HG03342 (cell line): ENCODE results near the gene SLCO1B1.

Experiments
- ATAC-seq: cut with Tn5 transposase; IDR thresholded peaks from one replicate; pipeline ENCODE4 v1.9.1; 2021; ENCODE audit warnings: mild to moderate bottlenecking, moderate library complexity; ENCODE audit not compliant: unreplicated experiment

Gene SLCO1B1

DNA sequence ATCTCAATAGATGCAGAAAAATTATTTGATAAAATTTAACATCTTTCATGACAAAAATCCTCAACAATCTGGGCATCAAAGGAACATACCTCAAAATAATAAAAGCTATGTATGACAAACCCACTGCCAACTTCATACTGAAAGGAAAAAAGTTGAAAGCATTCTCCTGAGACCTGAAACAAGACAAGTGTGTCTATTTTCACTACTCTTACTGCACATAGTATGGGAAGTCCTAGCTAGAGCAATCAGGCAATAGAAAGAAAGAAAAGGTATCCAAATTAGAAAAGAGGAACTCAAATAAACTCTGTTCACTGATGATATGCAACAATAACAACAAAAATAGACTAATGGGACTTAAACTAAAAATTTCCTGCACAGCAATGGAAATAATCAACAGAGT is 90.1 kb downstream of the SLCO1B1 start:
- no peak for ATAC-seq

DNA sequence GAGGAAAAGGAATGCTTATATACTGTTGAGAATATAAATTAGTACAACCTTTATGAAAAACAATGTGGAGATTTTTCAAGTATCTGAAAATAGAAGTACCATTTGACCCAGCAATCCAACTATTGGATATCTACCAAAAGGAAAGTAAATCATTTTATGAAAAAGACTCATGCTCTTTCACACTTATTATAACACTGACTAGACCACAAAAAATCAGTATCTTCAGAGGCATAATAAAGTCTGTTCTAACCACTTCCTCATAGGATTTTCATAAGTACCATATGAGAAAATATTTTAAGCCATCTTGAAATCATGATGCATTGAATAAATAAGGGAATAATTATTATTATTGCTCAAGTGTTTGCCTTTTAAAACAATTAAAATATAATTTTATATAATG is 90.8 kb downstream of the SLCO1B1 start:
- no peak for ATAC-seq

- ATAC-seq = no peak
Observed at GRCh38 chr12:21223930-21224329, 92.9 kb downstream of the SLCO1B1 start.

- ATAC-seq = no peak
Observed at GRCh38 chr12:21234395-21234794, 103.4 kb downstream of the SLCO1B1 start.

DNA sequence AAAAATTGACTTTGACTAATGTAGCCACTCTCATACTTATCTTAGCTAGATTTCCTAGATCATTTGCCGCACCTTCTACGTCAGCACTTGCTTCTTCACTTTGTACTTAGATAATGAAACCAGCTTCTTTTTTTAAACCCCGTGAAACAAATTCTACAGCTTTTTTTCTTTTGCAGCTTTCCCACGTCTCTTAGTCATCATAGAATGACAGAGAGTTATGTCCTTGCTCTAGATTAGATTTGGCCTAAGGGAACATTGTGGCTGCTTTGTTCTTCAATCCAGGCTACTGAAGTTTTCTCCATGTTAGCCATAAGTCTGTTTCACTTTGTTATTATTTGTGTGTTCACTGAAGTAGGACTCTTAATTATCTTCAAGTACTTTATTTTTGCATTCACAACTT is 108.9 kb downstream of the SLCO1B1 start:
- ATAC-seq = no peak

- no peak for ATAC-seq
Observed at GRCh38 chr12:21248679-21249078, 117.7 kb downstream of the SLCO1B1 start.

DNA sequence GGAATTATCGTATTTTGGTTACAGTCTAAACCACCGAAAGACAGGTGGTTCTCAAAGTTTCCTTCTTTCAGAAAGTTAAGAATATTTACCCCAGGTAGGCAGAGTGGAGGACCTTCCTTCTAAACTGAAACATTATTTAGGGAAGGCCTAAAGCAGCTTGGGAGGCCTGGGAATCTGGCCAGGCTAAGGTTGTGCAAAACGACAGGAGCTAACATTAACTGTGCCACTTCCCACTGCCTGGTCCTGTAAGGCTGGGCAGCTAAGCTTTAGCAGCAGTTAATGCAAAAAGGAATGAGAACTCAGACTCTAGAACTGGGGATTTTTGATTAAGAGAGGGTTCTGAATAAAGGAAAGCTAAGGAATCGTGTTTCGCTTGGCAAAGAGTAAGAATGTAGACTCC is 121.1 kb downstream of the SLCO1B1 start:
- ATAC-seq = no peak

- ATAC-seq = no peak
Observed at GRCh38 chr12:21257172-21257571, 126.2 kb downstream of the SLCO1B1 start.

- no peak for ATAC-seq
Observed at GRCh38 chr12:21264232-21264631, 133.2 kb downstream of the SLCO1B1 start.

DNA sequence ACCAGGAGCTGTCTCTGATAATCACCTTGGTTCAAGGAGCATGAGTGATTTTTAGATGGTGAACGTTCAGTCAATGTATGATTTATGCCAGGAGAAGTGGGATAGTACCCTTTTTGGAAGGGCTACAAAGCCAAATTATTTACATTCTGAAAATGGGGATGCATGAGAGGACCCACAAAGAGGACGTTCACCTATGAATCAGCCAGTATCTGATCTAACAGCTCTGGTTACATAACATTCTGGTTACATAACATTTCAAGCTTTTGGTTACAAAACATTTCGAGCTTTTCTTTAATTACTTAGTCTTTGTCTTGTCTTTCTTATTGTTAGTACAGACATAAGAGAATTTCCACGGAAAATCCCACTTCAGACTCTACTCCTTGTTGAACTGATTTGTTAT is 134.9 kb downstream of the SLCO1B1 start:
- ATAC-seq = no peak

GRCh38 chr12:21276826-21277225 is 145.8 kb downstream of the SLCO1B1 start:
- no peak for ATAC-seq
